Measurements from ENCODE around the gene TAAR9.
A peak's percentile ranks its signal among the peaks of the same experiment; 100 is the strongest.
"Not testable (repeated sequence)": the region's sequence is repeated elsewhere in the genome, so short reads cannot be mapped to it uniquely, and the experiment has no call there.

Gene TAAR9

DNA sequence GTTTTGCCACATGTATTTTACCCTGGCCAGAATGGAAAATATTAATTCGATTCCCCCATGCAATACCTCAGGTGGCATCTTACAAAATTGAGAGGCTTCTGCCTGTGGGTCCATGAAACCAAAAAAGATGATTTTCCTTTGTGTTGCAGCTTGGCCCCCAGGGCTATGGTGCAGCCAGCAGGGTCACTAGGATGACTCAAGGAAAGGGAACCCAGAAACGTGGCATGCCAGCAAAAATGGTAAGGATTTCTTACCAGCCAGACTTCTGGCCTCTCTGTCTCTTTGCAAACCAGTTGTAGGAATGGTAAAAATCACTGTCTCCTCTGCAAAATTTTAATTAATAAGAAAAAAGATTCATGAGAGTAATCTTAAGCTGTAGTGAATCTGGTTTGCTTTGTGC lies 11.6 kb upstream of the TAAR9 start:
- no peak overlapping the region for H3K4me3 ChIP-seq (ENCODE audit: control insufficient read depth, low read depth, low read length)
- no peak for DNase-seq (ENCODE audit: low read depth)
- TF ChIP-seq CTCF (IDR thresholded peaks at IDR 0.05; ENCODE audit: control insufficient read depth, insufficient read depth, low read depth, low read length, missing control alignments): no peak

- peak; percentile 40 for DNase-seq (ENCODE audit: low read depth)
- TF ChIP-seq CTCF (IDR thresholded peaks at IDR 0.05; ENCODE audit: control insufficient read depth, insufficient read depth, low read depth, low read length, missing control alignments): no peak
- H3K4me3 ChIP-seq (ENCODE audit: control insufficient read depth, low read depth, low read length): no peak overlapping the region
Observed at GRCh38 chr6:132527791-132528190, 10.3 kb upstream of the TAAR9 start.

DNA sequence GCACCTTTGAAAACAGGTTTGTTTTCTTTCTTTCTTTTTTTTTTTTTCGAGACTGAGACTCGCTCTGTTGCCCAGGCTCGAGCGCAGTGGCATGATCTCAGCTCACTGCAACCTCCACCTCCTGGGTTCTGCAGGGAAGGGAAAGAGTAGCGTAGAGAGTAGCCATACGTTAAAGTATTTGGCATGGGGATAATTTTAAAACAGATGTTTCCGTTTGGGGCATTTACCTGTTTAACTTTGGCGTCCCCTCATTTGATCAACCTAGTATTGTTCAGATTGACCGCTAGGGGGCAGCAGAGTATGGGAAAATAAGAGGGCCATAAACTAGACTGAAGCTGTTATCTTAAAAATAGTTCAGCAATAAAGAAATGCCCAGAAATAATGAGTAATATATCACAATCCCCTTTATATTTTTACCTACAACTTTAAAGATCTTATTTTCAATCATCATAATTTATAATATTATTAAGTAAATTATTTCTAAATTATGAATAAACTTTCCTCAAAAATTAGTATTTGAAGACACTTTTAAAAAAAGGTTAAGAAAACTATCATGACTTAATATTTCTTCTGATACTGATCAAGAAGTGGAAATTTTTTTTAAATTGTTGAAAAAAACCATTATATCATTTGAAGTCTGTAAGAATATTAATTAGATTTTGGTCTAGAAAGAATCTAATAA lies 7.6 kb upstream of the TAAR9 start:
- DNase-seq (ENCODE audit: low read depth): peak; percentile 8
- no peak overlapping the region for H3K4me3 ChIP-seq (ENCODE audit: control insufficient read depth, low read depth, low read length)
- peak; percentile 71 for TF ChIP-seq CTCF (IDR thresholded peaks at IDR 0.05; ENCODE audit: control insufficient read depth, insufficient read depth, low read depth, low read length, missing control alignments)

- not testable (repeated sequence) for DNase-seq (ENCODE audit: low read depth); H3K4me3 ChIP-seq (ENCODE audit: control insufficient read depth, low read depth, low read length)
Observed at GRCh38 chr6:132534546-132534945, 3.5 kb upstream of the TAAR9 start.

GRCh38 chr6:132537145-132537544 lies 932 bp upstream of the TAAR9 start:
- no peak for DNase-seq (ENCODE audit: low read depth)
- H3K4me3 ChIP-seq (ENCODE audit: control insufficient read depth, low read depth, low read length): no peak overlapping the region
- no peak for TF ChIP-seq CTCF (IDR thresholded peaks at IDR 0.05; ENCODE audit: control insufficient read depth, insufficient read depth, low read depth, low read length, missing control alignments)

GRCh38 chr6:132544826-132545225 lies 6.7 kb downstream of the TAAR9 start:
- H3K4me3 ChIP-seq (ENCODE audit: control insufficient read depth, low read depth, low read length): no peak overlapping the region
- DNase-seq (ENCODE audit: low read depth): no peak
- no peak for TF ChIP-seq CTCF (IDR thresholded peaks at IDR 0.05; ENCODE audit: control insufficient read depth, insufficient read depth, low read depth, low read length, missing control alignments)

- DNase-seq (ENCODE audit: low read depth): no peak
- TF ChIP-seq CTCF (IDR thresholded peaks at IDR 0.05; ENCODE audit: control insufficient read depth, insufficient read depth, low read depth, low read length, missing control alignments): no peak
- no peak overlapping the region for H3K4me3 ChIP-seq (ENCODE audit: control insufficient read depth, low read depth, low read length)
Observed at GRCh38 chr6:132548746-132549463, 10.8 kb downstream of the TAAR9 start.

Measured in AG09309 (cell line).